SK-N-SH treated with all-trans-retinoic acid at 6 μM for 48 hours (cell line): Measurements from ENCODE around the gene METRNL.
A peak's percentile ranks its signal among the peaks of the same experiment; 100 is the strongest.

Source experiments
- ATAC-seq: fragments of 200-7000 bp; cut with Tn5 transposase; 3 replicates; pipeline ENCODE4 v1.9.1; 2020; ENCODE audit warnings: mild to moderate bottlenecking, moderate library complexity
- BACH2 ChIP-seq: fragments of 250-450 bp; sonication (Bioruptor Pico); IDR thresholded peaks from 2 replicates; pipeline ENCODE4 v1.9.0; 2021; ENCODE audit warnings: mild to moderate bottlenecking, borderline replicate concordance
- CSDC2 ChIP-seq: fragments of 250-450 bp; sonication (Bioruptor Pico); IDR thresholded peaks from 2 replicates; pipeline ENCODE4 v1.5.0; 2020; ENCODE audit warnings: mild to moderate bottlenecking, moderate library complexity
- ESRRG ChIP-seq: fragments of 250-450 bp; sonication (Bioruptor Pico); IDR thresholded peaks from 2 replicates; pipeline ENCODE4 v1.6.1; 2021; ENCODE audit warnings: mild to moderate bottlenecking
- GLIS3 ChIP-seq: fragments of 250-450 bp; sonication (Bioruptor Pico); IDR thresholded peaks from 2 replicates; pipeline ENCODE4 v1.5.0; 2020; ENCODE audit warnings: mild to moderate bottlenecking, moderate library complexity
- ISL1 ChIP-seq: fragments of 250-450 bp; sonication (Bioruptor Pico); IDR thresholded peaks from 2 replicates; pipeline ENCODE4 v2.1.2; 2022; ENCODE audit warnings: mild to moderate bottlenecking, moderate library complexity
- OSR1 ChIP-seq: fragments of 250-450 bp; sonication (Bioruptor Pico); IDR thresholded peaks from 2 replicates; pipeline ENCODE4 v1.8.0; 2022; ENCODE audit warnings: moderate library complexity, mild to moderate bottlenecking, inconsistent platforms
- RARB ChIP-seq: fragments of 250-450 bp; sonication (Bioruptor Pico); IDR thresholded peaks from 2 replicates; pipeline ENCODE4 v1.8.0; 2021; ENCODE audit warnings: mild to moderate bottlenecking, moderate library complexity
- SNAI2 ChIP-seq: fragments of 250-450 bp; sonication (Bioruptor Pico); IDR thresholded peaks from 2 replicates; pipeline ENCODE4 v1.5.0; 2020; ENCODE audit warnings: mild to moderate bottlenecking, moderate library complexity
- TCF4 ChIP-seq: fragments of 250-450 bp; sonication (Bioruptor Pico); IDR thresholded peaks from 2 replicates; pipeline ENCODE4 v1.8.0; 2021; ENCODE audit warnings: mild to moderate bottlenecking, moderate library complexity, borderline replicate concordance
- TOX ChIP-seq: fragments of 250-450 bp; sonication (Bioruptor Pico); IDR thresholded peaks from 2 replicates; pipeline ENCODE4 v1.8.0; 2021; ENCODE audit warnings: mild to moderate bottlenecking, moderate library complexity, borderline replicate concordance
- ZC3H10 ChIP-seq: fragments of 250-450 bp; sonication (Bioruptor Pico); IDR thresholded peaks from 2 replicates; pipeline ENCODE4 v1.5.1; 2021; ENCODE audit warnings: mild to moderate bottlenecking, moderate library complexity
- ZFP3 ChIP-seq: fragments of 250-450 bp; sonication (Bioruptor Pico); IDR thresholded peaks from 2 replicates; pipeline ENCODE4 v1.5.0; 2020; ENCODE audit warnings: mild to moderate bottlenecking, moderate library complexity
- ZFP30 ChIP-seq: fragments of 450-650 bp; formaldehyde crosslinking; IDR thresholded peaks from 2 replicates; pipeline ENCODE4 v1.5.0; 2022; ENCODE audit warnings: mild to moderate bottlenecking, moderate library complexity
- ZNF565 ChIP-seq: fragments of 450-650 bp; formaldehyde crosslinking; conservative IDR thresholded peaks from 2 replicates; pipeline ENCODE4 v1.5.0; 2020; ENCODE audit warnings: low read depth, mild to moderate bottlenecking, moderate library complexity
- ZNF70 ChIP-seq: fragments of 450-650 bp; formaldehyde crosslinking; IDR thresholded peaks from 2 replicates; pipeline ENCODE4 v1.5.0; 2020; ENCODE audit warnings: mild to moderate bottlenecking, moderate library complexity
- ZNF8 ChIP-seq: fragments of 450-650 bp; formaldehyde crosslinking; IDR thresholded peaks from 2 replicates; pipeline ENCODE4 v1.5.0; 2020; ENCODE audit warnings: mild to moderate bottlenecking, moderate library complexity
- TF ChIP-seq, protein P1 (sequence below): fragments of 250-450 bp; sonication (Bioruptor Pico); IDR thresholded peaks from 2 replicates; pipeline ENCODE4 v1.5.1; 2020; ENCODE audit warnings: low read depth, mild to moderate bottlenecking, moderate library complexity
- TF ChIP-seq, protein P2 (sequence below): fragments of 250-450 bp; sonication (Bioruptor Pico); IDR thresholded peaks from 2 replicates; pipeline ENCODE4 v1.5.0; 2020; ENCODE audit warnings: mild to moderate bottlenecking, moderate library complexity
- TF ChIP-seq, protein P3 (sequence below): fragments of 250-450 bp; sonication (Bioruptor Pico); IDR thresholded peaks from 2 replicates; pipeline ENCODE4 v1.8.0; 2021; ENCODE audit warnings: low read depth, mild to moderate bottlenecking, moderate library complexity, borderline replicate concordance
- TF ChIP-seq, protein P4 (sequence below): fragments of 250-450 bp; sonication (Bioruptor Pico); IDR thresholded peaks from 2 replicates; pipeline ENCODE4 v1.5.1; 2021; ENCODE audit warnings: mild to moderate bottlenecking, moderate library complexity
- TF ChIP-seq, protein P5 (sequence below): fragments of 250-450 bp; sonication (Bioruptor Pico); IDR thresholded peaks from 2 replicates; pipeline ENCODE4 v1.8.0; 2020; ENCODE audit warnings: mild to moderate bottlenecking, moderate library complexity, borderline replicate concordance

METRNL gene

DNA sequence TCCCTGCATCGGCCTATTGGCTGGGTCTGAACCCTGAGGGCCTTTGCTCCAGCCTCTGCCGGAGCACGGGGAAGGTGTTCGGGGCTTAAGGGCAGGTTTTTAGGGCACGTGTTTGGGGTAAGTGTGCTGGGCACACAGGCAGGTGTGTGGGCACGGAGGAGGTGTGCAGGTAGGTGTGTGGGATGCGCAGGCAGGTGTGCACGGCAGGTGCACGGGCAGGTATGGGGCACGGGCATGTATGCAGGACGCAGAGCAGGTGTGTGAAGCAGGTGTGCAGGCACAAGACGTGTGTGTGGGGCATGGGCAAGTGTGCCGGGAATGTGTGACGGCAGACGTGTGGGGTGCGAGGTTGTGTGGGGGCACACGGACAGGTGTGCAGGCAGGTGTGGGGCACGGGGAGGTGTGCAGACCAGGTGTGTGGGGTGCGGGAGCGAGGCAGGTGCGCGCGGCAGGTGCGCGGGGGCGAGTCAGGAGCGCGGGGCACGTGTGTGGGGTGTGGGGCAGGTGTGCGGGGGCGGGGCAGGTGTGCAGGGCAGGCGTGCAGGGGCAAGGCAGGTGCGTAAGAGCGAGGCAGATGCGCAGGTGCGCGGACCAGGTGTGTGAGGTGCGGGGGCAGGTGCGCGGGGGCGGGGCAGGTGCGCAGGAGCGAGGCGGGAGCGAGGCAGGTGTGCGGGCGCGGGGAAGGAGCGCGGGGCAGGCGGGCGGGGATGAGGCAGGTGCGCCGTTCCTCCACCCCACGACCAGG, 28.6 kb upstream of the METRNL start:
- TF ChIP-seq, protein P1, sequence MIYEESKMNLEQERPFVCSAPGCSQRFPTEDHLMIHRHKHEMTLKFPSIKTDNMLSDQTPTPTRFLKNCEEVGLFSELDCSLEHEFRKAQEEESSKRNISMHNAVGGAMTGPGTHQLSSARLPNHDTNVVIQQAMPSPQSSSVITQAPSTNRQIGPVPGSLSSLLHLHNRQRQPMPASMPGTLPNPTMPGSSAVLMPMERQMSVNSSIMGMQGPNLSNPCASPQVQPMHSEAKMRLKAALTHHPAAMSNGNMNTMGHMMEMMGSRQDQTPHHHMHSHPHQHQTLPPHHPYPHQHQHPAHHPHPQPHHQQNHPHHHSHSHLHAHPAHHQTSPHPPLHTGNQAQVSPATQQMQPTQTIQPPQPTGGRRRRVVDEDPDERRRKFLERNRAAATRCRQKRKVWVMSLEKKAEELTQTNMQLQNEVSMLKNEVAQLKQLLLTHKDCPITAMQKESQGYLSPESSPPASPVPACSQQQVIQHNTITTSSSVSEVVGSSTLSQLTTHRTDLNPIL: no peak
- TF ChIP-seq, protein P2, sequence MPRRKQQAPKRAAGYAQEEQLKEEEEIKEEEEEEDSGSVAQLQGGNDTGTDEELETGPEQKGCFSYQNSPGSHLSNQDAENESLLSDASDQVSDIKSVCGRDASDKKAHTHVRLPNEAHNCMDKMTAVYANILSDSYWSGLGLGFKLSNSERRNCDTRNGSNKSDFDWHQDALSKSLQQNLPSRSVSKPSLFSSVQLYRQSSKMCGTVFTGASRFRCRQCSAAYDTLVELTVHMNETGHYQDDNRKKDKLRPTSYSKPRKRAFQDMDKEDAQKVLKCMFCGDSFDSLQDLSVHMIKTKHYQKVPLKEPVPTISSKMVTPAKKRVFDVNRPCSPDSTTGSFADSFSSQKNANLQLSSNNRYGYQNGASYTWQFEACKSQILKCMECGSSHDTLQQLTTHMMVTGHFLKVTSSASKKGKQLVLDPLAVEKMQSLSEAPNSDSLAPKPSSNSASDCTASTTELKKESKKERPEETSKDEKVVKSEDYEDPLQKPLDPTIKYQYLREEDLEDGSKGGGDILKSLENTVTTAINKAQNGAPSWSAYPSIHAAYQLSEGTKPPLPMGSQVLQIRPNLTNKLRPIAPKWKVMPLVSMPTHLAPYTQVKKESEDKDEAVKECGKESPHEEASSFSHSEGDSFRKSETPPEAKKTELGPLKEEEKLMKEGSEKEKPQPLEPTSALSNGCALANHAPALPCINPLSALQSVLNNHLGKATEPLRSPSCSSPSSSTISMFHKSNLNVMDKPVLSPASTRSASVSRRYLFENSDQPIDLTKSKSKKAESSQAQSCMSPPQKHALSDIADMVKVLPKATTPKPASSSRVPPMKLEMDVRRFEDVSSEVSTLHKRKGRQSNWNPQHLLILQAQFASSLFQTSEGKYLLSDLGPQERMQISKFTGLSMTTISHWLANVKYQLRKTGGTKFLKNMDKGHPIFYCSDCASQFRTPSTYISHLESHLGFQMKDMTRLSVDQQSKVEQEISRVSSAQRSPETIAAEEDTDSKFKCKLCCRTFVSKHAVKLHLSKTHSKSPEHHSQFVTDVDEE (CRISPR knock-in tag): no peak
- TF ChIP-seq CSDC2 (CRISPR knock-in tag) (no peak), ZNF70 (CRISPR knock-in tag) (no peak), ZC3H10 (CRISPR knock-in tag) (no peak), RARB (CRISPR knock-in tag) (no peak), ESRRG (CRISPR knock-in tag) (no peak), BACH2 (CRISPR knock-in tag) (no peak), ZFP30 (no peak), ISL1 (CRISPR knock-in tag) (no peak), TOX (CRISPR knock-in tag) (no peak), TCF4 (CRISPR knock-in tag) (no peak)
- TF ChIP-seq, protein P3, sequence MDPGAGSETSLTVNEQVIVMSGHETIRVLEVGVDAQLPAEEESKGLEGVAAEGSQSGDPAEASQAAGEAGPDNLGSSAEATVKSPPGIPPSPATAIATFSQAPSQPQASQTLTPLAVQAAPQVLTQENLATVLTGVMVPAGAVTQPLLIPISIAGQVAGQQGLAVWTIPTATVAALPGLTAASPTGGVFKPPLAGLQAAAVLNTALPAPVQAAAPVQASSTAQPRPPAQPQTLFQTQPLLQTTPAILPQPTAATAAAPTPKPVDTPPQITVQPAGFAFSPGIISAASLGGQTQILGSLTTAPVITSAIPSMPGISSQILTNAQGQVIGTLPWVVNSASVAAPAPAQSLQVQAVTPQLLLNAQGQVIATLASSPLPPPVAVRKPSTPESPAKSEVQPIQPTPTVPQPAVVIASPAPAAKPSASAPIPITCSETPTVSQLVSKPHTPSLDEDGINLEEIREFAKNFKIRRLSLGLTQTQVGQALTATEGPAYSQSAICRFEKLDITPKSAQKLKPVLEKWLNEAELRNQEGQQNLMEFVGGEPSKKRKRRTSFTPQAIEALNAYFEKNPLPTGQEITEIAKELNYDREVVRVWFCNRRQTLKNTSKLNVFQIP: no peak
- no peak for ATAC-seq

DNA sequence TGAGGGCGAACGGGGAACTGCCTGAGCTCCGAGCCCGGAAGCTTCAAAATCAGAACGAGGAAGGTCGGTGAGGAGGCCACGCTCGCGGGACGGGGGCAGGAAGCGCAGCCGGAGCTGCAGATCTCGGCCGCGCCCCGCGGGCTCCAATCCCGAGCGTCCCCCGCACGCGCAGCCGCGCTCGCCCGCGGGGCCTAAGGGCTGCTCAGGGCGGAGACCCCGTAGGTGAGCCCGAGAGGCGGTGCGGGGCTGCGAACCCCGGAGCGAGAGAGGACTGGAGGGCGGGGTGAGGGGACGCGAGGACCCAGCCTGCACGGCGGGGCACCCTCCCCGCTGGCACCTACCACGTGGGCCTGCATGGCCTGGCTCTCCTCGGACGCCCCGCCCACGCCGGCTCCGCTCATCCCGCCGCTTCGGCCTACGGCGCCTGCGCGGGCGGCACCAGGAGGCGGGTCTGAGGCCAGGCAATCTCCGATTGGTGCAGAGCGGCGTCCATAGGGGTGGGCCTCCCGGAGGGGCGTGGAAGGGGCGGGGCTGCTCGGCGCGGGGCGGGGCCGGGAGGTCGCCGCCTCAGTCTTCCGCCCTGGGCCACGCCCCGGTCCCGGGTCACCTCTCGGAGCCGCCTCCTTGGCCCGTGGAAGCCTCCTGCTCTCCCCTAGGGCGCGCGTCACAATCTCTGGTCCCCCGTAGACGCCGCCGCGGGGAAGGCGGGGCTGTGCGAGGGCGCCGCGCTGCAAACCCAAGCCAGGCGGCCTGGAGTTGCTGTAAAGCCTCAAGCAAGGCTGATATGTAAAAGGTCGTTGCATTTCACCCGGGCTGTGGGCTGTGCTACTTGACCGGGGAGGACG, 27.8 kb upstream of the METRNL start:
- peak; percentile 94 for ATAC-seq
- TF ChIP-seq CSDC2 (CRISPR knock-in tag) (peak; percentile 77; the same call in 1 of the 2 replicates), ZNF8 (CRISPR knock-in tag) (no peak), ZFP3 (CRISPR knock-in tag) (peak; percentile 37; the same call in 1 of the 2 replicates)

DNA sequence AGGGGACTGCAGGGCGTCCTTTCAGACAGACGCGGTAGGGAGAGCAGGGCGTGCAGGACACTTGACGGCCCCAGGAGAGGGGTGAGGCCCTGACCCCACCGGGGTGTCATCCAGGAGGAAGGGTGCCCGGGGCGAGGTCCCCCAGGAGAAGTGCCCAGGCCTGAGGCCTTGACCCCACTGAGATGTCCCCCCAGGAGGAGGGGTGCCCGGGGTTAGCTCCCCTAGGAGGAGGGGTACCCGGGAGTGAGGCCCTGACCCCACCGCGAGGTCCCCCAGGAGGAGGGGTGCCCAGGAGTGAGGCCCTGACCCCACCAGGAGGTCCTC, 27.2 kb upstream of the METRNL start:
- no peak for TF ChIP-seq ZNF565 (CRISPR knock-in tag)
- TF ChIP-seq, protein P4, sequence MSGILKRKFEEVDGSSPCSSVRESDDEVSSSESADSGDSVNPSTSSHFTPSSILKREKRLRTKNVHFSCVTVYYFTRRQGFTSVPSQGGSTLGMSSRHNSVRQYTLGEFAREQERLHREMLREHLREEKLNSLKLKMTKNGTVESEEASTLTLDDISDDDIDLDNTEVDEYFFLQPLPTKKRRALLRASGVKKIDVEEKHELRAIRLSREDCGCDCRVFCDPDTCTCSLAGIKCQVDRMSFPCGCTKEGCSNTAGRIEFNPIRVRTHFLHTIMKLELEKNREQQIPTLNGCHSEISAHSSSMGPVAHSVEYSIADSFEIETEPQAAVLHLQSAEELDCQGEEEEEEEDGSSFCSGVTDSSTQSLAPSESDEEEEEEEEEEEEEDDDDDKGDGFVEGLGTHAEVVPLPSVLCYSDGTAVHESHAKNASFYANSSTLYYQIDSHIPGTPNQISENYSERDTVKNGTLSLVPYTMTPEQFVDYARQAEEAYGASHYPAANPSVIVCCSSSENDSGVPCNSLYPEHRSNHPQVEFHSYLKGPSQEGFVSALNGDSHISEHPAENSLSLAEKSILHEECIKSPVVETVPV (CRISPR knock-in tag): no peak
- TF ChIP-seq, protein P2 (CRISPR knock-in tag): no peak
- TF ChIP-seq SNAI2 (CRISPR knock-in tag): no peak
- TF ChIP-seq ISL1 (CRISPR knock-in tag): no peak
- TF ChIP-seq OSR1 (CRISPR knock-in tag): no peak
- no peak for TF ChIP-seq TCF4 (CRISPR knock-in tag)
- TF ChIP-seq ZFP30: no peak
- TF ChIP-seq GLIS3 (CRISPR knock-in tag): no peak
- TF ChIP-seq CSDC2 (CRISPR knock-in tag): no peak
- TF ChIP-seq, protein P5, sequence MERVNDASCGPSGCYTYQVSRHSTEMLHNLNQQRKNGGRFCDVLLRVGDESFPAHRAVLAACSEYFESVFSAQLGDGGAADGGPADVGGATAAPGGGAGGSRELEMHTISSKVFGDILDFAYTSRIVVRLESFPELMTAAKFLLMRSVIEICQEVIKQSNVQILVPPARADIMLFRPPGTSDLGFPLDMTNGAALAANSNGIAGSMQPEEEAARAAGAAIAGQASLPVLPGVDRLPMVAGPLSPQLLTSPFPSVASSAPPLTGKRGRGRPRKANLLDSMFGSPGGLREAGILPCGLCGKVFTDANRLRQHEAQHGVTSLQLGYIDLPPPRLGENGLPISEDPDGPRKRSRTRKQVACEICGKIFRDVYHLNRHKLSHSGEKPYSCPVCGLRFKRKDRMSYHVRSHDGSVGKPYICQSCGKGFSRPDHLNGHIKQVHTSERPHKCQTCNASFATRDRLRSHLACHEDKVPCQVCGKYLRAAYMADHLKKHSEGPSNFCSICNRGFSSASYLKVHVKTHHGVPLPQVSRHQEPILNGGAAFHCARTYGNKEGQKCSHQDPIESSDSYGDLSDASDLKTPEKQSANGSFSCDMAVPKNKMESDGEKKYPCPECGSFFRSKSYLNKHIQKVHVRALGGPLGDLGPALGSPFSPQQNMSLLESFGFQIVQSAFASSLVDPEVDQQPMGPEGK: no peak
- no peak for TF ChIP-seq TOX (CRISPR knock-in tag)
- TF ChIP-seq ESRRG (CRISPR knock-in tag): no peak
- TF ChIP-seq ZC3H10 (CRISPR knock-in tag): no peak
- TF ChIP-seq ZFP3 (CRISPR knock-in tag): no peak
- no peak for ATAC-seq
